HG02973 (cell line): ENCODE results near the gene CTTNBP2NL.
"Not testable (repeated sequence)": the region's sequence is repeated elsewhere in the genome, so short reads cannot be mapped to it uniquely, and the experiment has no call there.

ENCODE experiments used
- ATAC-seq: cut with Tn5 transposase; IDR thresholded peaks from one replicate; pipeline ENCODE4 v1.9.1; 2021; ENCODE audit warnings: moderate library complexity; ENCODE audit not compliant: unreplicated experiment

CTTNBP2NL gene

DNA sequence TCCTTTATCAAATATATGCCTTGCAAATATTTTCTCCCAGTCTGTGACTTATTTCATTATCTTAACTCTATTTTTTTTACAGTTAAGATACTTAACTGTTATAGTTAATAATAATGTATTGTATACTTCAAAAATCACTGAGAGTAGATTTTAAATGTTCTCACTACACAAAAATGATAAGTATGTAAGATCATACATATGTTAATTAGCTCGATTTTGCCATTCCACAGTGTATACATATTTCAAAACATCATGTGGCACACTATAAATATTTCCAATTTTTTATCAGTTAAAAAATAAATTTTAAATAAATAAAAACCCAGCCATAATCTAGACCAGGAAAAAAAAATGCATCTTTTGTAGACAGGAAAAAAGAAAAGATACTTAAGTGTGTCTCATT is 27.2 kb downstream of the CTTNBP2NL start:
- no peak for ATAC-seq

DNA sequence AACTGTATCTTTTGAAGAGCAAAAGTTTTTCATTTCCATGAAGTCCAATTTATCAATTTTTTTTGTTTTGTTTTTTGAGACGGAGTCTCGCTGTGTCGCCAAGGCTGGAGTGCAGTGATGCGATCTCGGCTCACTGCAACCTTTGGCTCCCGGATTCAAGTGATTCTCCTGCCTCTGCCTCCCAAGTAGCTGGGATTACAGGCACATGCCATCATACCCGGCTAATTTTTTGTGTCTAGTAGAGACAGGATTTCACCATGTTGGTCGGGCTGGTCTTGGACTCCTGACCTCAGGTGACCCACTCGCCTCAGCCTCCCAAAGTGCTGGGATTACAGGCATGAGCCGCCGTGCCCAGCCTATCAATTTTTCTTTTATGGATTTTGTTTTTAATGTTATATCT is 27.7 kb downstream of the CTTNBP2NL start:
- ATAC-seq: not testable (repeated sequence)

DNA sequence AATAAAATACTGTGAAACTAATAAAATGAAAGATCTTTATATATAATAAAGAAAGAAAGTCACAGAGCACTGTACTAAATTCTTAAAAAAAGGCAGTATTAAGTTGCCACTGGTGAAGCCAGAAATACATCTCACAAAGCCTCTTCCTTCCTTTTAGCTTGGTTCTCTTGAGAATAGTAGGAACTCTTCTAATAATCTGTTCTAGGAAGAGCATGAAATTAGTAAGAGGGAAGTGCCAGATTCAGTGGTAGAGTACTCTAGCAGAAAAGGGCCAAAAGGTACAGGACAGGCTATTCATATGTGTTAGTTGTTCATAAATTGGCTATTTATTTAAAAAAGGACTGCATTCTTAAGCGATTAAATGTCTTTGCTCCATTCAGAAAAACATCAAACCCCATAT is 33.7 kb downstream of the CTTNBP2NL start:
- no peak for ATAC-seq

DNA sequence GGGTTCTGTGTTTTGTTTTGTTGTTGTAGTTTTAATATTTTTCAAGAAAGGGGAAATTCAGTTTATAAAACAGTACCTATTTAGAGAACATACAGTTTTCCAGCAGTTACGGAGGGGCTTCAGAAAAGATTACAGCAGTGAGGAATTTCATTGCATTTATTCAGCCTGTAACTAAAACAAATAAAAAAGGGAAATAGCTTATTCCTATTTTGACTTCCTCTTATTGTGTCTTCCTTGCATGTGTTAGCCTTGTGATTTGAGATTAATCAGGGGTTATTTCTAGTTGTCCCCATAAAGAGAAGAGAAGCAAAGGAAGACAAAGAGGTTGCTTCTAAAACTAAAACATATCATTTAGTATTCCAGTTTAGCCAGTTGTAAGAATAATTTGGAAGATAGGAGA is 35.0 kb downstream of the CTTNBP2NL start:
- ATAC-seq: no peak

DNA sequence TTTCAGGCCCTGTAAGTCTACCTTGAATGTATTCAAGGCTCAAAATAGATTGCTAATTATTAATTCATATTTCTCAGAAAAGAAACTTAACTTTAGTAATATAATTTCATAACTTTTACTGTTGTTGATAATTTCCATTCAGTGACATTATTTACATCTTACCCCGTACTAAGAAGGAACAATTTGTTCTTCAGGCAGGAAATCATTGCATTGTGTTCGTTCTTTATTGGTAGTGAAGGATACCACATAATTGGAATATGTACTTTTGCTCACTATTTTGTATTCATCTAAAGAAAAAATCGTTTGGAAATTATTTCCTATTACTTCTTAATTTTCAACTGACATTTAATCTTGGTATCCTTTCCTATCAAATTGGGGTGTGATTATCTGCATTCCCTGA is 39.4 kb downstream of the CTTNBP2NL start:
- ATAC-seq: no peak

DNA sequence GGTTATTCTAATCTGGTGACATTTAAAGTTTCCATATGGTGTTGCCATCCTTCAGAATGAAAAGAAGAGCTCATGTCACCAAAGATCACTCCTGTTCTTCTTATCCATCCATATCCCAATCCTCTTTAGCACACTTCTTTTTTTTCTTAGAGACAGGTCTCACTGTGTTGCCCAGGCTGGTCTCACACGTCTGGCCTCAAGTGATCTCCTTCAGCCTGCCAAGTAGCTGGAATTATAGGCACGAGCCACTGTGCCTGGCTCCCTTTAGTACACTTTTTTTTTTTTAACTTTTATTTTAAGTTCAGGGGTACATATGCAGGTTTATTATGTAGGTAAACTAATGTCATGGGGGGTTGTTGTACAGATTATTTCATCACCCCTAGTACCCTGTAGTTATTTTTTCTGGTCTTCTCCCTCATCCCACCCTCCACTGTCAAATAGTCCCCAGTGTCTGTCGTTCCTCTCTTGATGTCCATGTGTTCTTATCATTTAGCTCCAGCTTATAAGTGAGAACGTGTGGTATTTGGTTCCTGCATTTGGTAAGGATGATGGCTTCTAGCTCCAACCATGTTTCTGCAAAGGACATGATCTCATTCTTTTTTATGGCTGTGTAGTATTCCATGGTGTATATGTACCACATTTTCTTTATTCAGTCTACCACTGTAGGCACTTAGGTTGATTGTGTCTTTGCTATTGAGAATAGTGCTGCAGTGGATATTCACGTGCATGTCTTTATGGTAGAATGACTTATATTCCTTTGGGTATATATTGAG is 40.6 kb downstream of the CTTNBP2NL start:
- ATAC-seq: no peak

DNA sequence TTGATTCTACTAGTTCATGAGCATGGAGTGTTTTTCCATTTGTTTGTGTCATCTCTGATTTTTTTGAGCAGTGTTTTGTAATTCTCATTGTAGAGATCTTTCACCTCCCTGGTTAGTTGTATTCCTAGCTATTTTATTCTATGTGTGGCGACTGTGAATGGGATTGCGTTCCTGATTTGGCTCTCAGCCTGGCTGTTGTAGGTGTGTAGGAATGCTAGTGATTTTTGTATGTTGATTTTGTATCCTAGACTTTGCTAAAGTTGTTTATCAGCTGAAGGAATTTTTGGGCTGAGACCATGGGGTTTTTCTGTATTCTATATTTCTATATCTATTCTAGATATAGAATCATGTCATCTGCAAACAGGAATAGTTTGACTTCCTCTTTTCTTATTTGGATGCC is 42.1 kb downstream of the CTTNBP2NL start:
- ATAC-seq: not testable (repeated sequence)

DNA sequence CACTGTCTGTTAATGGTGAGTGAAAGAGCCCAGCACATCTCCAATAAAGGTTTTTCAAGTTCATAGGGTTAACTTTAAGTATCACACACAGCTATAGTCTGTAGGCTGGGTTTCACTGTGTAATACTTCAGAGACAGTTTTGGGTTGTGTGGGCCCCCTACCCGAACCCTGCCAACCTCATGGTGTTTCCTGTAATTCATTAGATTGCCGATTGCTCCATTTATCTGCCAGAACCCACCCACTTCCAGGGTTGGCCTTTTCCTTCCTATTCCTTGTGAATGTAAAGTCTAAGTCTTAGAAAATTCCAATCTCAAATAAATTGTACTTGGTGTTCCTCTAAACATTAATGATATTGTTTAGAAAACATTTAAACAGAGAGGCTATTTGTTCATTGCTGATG is 43.6 kb downstream of the CTTNBP2NL start:
- no peak for ATAC-seq

DNA sequence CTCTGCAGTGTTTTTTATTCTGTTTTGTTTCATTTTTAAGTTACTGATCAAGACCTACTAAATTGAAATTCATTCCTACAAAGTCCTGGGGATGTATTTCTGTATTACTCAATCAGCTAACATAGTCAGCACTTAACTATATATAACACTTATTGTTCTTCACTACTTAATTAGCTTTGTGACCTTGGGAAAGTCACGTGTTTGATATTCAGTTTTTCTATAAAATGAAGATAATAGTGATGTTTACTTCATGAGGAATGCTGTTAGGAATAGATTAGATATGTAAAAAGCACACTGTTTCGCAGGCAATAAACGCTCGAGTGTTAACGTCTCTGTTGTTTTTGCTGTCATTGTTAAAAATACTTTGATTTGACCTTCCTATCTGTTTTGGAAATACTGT is 44.6 kb downstream of the CTTNBP2NL start:
- no peak for ATAC-seq

DNA sequence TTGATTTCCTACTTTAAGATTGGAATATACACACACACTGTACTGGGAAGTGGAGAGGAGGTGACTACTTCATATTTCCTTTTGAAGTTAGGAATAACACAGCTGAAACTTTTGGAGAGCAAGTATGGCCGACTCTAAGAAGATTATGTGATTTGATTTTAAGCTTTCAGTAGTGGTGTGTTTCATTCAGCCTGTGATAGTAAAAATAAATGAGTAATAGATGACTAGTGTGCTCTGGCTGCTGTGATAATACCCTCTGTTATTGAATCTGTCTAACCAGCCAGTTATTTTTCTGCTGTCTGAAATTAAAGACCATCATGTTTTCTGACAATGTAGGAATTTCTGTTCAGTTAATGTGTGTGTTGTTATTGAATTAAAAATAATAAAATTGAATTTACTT is 48.3 kb downstream of the CTTNBP2NL start:
- ATAC-seq: no peak

DNA sequence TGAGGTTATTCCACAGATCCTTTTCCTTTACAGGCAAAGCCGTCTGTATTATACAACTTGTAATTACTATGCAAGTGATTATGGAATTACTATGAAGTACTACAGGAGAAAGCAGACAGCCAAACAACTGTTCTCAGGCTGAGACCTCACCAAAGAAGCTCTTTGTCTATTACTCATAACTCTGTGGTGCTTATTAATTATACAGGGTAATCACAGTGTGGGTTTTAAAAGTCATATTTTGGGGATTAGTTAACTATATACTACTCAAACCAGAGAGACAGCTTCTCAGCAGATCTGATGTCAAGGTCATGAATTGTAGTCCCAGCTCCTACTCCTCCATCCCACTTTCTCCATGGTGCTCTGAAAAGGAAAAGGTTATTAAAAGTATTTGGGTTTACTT is 49.6 kb downstream of the CTTNBP2NL start:
- no peak for ATAC-seq

DNA sequence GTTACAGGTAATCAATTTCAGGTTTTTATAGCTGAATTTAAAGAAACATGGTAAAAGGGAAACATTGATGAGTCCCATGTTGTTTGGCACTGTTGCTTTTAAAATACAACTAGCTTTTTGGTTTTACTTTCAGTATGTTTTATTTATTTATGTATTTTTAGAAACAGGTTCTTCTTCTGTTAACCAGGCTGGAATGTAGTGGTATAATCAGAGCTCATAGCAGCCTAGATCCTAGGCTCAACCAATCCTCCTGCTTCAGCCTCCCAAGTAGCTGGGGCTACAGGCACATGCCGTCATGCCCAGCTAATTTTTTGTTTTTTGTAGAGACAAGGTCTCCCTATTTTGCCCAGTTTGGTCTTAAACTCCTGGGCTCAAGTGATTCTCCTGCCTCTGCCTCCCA is 50.4 kb downstream of the CTTNBP2NL start:
- no peak for ATAC-seq

DNA sequence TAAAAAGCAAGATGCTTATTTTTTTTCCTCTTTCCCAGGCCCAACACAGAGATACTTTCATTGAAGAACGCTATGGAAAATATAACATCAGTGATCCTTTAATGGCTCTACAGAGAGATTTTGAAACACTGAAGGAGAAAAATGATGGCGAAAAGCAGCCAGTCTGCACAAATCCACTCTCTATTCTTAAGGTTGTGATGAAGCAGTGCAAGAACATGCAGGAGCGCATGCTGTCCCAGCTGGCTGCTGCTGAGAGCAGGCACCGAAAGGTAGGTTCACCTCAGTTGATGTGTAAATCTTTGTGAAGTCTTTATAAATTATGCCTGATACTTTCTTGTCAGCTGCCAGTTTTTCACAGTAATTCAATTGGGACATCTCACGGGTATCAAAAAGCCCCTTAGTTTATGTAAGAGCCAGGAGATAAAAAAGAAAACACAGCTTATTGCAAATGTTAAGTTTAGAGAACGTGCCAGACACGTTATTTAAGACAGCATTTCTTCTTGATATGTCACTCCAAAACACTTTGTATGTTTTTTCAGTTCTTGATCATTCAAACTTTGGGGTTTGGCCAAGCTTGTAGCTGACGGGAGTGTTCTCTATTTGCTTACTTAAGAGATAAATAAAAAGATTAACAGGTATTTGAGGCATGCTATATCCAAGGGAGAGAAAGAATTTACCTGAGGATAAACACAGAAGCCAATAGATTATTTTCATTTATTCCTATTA is 53.1 kb downstream of the CTTNBP2NL start:
- ATAC-seq: no peak

DNA sequence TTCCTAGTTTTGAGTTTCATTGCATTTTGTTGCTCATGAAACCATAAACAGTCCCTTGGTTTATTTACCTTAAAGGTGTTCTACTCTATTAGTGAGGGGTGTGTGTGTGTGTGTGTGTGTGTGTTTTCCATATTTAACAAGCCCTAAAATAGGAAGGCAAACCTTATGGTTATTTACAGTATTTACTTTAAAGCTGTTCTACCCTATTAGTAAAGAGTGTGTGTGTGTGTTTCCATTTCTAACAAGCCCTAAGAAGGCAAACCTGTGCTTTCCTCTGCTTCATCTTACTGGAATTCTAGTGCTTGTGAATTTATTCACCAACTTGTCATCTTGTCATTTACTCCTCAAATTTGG is 53.6 kb downstream of the CTTNBP2NL start:
- no peak for ATAC-seq

DNA sequence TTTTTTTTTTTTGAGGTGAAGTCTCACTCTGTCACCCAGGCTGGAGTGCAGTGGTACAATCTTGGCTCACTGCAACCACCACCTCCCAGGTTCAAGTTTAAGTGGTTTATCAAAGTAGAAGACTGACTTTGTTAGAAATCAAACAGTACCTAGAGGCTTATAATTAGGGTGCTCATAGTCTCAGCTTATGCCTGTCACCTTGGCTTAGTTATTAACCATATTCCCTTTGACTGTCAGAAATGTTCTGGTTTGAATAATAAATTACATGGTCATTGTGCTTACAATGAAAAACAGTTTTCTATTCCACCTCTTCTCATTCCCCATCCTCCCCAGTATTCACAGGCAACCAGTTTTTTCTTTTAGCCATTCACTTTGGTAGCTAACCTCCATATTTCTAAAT is 54.8 kb downstream of the CTTNBP2NL start:
- no peak for ATAC-seq

DNA sequence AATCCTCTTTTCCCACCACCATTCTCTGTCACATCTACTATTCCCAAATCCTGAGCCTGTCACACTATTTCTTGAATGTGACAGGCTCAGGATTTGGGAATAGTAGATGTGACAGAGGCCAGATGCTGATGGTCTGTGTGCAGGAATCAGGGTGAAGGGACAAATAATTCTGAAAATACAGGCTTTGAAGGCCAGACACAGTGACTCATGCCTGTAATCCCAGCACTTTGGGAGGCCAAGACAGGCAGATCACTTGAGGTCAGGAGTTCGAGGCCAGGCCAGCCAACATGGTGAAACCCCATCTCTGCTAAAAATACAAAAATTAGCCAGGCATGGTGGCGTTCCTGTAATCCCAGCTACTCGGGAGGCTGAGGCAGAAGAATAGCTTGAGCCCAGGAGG is 55.3 kb downstream of the CTTNBP2NL start:
- not testable (repeated sequence) for ATAC-seq

DNA sequence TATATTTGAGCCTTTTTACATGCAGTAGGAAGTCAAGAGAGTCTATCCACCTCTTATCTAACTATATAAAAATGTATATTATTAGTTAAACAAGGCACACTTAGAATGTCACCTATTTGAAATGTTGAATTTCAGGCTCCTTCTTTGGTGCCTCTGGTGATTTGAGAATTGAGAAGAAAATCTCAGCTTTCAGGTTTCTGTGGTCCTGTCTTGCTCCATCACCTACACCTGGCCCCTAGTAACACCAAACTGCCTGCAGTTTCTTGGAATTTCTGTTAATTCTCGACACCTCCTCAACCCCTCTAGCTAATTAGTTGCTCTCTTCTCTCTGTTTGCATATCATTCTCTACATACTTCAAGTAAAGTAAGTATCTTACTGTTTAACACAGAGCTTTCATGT is 57.9 kb downstream of the CTTNBP2NL start:
- ATAC-seq: no peak

DNA sequence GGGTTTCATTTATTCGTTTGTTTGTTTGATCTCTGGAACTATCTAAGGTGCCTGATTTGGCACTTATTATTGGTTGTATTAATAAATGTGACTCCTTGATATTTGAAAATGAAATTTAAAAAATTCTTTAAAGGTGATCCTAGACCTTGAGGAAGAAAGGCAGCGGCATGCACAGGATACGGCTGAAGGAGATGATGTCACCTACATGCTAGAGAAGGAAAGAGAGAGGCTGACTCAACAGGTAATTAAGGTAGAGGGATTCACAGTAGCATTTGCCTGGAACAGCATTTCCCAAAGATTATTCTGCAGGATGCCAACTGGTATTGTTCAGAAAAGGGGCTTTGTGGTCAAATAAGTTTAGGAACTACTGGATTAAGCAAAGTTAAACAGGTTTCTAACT is 58.3 kb downstream of the CTTNBP2NL start:
- ATAC-seq: no peak

DNA sequence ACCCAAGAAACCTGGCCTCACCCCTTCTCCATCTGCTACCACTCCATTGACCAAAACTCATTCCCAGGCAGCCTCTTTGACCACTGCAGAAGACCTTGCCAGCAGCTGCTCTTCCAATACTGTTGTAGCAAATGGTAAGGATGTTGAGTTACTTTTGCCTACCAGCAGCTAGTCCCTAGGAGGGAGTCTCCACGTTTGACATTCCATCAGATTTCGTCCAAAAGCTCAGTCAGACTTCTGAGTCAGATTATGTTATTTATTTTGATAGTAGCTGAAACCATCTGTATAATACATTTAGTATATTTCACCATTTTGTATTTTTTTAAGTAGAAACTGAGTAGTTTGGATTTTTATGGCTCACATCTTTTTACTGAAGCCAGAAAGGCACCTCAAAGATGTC is 61.2 kb downstream of the CTTNBP2NL start:
- ATAC-seq: no peak

DNA sequence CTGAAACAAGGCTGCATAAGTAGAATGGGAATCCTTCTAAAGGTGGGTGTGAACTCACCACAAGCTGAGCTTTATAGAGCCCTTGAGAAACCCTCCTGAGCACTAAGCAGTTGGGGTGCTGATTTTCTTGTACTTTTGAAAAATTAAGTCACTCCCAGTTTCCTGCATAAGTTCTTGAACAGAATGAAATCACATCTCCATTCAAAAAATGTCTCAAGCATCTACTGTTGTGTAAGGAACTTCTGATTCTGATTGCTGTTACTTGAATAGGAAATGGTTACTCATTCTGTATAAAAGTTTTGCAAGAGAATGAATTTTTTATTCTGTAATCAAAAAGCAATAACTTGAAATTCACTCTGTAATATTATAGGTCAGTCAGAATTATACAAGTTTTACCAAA is 61.9 kb downstream of the CTTNBP2NL start:
- no peak for ATAC-seq

DNA sequence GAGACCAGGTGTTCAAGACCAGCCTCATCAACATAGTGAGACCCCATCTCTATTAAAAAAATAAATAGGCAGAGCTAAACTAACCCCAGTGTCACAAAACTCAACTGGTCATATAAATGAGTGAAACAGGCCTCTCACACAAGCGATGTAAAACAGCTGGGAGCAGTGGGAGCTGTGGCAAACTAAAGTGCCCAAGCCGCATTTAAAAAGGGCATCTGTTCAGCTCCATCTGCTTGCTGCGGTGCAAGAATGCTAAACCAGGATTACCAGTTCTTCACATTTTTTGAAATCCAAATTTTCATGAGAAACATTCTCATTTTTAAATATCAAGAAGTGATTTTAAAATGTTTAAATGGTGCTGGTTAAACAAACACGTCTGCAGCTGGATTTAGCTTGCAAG is 62.7 kb downstream of the CTTNBP2NL start:
- no peak for ATAC-seq

DNA sequence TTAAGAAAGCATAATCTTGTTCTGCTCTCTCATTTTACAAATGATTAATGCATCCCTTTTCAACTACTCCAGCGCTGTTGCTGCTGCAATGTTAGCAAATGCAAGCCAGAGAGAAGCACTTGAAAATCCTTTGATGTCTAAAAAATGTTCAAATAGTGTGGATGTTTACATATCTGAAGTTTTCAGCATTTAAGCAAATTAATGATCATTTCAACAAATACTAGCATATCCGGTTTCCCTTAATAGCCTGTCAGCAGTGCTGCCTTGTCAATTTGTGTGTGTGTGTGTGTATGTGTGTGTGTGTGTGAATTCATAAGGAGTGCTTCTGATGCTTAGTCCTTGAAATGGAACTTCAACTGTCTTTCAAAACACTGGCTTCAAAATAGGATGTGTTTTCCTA is 64.6 kb downstream of the CTTNBP2NL start:
- no peak for ATAC-seq
